T-helper 1 cell (primary cell): ENCODE data around the gene METTL15.
A peak's percentile ranks its signal among the peaks of the same experiment; 100 is the strongest.
"Not testable (repeated sequence)": the region's sequence is repeated elsewhere in the genome, so short reads cannot be mapped to it uniquely, and the experiment has no call there.

ENCODE experiments used
- DNase-seq, 5 donors: peaks; one replicate each; pipeline ENCODE4 v3.0.0-alpha.2; 2012 to 2020
- total RNA-seq, 4 donors: gene quantifications; one replicate each; lab custom pipeline; 2026; lab: John Stamatoyannopoulos, UW

Gene METTL15, protein sequence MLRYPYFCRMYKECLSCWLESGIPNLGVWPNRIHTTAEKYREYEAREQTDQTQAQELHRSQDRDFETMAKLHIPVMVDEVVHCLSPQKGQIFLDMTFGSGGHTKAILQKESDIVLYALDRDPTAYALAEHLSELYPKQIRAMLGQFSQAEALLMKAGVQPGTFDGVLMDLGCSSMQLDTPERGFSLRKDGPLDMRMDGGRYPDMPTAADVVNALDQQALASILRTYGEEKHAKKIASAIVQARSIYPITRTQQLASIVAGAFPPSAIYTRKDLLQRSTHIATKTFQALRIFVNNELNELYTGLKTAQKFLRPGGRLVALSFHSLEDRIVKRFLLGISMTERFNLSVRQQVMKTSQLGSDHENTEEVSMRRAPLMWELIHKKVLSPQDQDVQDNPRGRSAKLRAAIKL
- 8.3 to 16.2 (median 13.5) reads per million in 4 donors for total RNA-seq

DNA sequence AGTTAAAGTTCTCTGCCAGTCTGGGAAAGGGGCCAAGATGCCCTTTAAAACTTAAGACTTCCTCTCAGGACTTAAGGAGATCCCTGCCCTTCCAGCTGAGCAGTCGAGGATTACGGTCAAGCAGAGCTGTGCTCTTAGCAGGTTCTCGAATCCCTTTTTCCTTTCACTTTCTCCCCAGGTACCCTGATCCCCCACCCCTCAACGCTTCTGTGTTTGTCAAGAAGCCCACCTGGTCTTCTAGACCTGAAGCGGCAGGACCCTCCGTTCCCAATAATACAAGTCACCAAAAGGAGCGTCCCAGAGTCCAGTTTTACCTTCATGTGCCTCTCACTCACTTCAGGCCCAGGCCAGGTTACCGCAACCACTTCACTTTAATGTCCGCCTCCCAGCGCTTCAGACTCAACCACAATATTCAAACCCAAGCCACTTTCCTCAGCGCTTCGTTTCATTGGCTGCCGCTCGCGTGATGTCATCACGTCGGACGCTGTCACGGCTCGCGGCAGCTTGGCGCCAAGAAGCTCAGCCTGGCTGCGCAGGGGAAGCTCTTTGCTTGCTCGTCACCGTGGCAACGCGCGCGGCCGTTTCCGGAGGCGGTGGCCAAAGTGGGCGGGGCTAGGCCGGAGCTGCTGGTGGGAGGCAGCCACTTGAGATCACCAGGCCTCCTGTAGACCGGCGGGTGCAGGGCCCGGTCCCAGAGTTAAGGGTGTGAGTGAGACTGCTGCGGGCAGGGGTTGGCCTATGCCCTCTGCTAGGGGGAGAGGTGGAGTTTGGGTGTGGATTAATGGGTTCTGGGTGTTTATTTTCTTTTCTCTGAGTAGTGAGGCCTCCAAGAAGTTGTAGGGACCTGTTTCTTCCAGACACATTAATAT is at the start of gene METTL15, which contains the start of gene KIF18A:
TSS of gene METTL15 (plus strand) at position 639 of the 869 bp plus-strand sequence. CDS start 4,947 bp downstream, outside the sequence.
TSS of gene KIF18A (minus strand) at position 407 of the 869 bp plus-strand sequence. CDS start 10,209 bp downstream, outside the sequence.
- DNase-seq: peak; percentile 95 to 98 (median 97)

DNA sequence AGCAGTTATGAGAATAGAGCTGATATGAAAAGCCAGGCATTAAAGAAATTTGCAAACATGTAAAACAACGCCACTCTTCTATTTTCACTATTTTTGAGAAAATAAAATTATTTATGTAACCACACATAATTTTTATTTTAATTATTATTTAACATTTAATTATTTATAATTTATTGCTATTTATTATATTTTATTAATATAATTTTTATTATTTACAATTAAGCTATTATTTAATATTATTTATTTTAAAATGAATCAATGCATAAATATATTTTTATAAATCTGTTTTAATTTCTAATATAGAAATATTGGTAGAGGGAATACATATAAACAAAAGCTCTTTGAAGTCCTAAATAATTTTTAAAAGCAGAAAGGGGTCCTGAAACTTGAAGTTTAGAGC is 36.9 kb upstream of the METTL15 start:
- DNase-seq: no peak

DNA sequence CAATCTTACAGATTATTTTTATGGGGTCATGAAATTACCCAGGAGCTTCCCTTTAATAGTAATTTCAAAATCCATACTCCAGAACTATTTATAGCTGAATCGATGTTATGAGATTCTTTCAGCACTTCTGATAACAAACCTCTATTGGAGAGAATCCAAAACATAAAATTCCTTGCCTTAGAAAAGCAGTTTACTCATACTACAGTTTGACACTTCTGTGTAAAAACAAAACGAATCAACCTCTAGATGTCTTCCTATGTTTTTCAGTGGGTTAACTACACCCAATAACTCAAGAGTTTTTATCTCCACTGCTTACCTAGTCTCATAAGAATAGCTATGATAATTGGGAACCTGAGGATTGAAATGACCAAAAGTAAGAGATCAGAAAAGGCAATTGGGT is 35.9 kb upstream of the METTL15 start:
- no peak for DNase-seq

DNA sequence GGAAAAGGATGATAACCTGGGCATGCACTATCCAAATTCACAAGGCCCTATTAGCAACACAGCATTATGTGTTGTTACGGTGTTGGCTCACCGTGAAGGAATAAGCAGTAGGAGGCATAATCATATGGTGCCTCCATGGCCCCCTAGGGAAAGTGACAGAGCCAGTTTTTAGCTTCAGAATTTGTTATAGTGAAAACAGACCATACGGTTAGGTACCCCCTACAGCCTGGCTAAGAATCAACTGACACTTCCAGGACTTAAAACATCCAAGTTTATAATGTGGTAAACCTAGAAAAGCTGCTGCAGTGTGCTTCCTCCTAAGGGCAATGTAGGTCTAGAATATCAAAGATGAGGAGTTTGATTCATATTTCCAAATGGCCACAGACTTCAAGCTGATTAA is 30.7 kb upstream of the METTL15 start:
- DNase-seq: no peak

DNA sequence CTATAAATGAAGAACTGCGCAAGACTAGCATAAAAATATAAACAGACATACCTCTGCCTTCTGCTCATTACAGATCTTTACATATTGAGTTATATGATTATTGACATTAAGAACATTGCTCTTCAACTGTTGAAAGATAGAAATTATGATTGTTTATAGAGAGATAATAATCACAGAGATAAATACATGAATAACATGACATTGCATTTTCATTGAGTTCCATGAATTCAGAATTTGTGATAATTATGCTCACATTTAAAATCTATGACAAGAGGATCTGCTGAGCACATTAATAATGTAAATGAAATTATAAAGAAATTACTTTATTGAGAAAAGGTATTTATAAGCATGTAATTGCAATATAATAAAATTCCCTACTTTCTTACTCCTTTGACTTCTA is 25.1 kb upstream of the METTL15 start:
- no peak for DNase-seq

DNA sequence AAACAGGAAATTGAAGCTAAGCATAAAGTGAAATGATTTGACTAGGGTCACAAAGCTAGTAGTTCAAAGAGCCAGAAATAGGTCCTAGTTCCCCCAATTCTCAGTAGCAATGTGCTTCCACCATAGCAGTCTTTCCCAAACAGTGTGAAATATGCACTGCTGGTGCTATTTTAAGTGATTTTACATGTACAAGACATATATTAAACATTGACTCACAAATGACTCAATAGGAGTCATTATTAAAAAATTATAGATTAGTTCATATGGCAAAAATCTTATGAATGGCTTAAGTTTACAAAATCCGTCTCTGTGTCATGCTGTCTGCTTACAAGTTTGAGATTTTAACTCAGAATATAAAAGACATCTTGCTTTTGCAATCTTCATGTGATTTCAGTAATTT is 21.6 kb upstream of the METTL15 start:
- no peak for DNase-seq

DNA sequence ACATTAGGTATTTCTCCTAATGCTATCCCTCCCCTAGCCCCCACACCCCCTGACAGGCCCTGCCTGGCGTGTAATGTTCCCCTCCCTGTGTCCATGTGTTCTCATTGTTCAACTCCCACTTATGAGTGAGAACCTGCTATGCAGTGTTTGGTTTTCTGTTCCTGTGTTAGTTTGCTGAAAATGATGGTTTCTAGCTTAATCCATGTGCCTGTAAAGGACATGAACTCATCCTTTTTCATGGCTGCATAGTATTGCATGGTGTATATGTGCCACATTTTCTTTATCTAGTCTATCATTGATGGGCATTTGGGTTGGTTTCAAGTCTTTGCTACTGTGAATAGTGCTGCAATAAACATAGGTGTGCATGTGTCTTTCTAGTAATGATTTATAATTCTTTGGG is 21.0 kb upstream of the METTL15 start:
- DNase-seq: not testable (repeated sequence)

DNA sequence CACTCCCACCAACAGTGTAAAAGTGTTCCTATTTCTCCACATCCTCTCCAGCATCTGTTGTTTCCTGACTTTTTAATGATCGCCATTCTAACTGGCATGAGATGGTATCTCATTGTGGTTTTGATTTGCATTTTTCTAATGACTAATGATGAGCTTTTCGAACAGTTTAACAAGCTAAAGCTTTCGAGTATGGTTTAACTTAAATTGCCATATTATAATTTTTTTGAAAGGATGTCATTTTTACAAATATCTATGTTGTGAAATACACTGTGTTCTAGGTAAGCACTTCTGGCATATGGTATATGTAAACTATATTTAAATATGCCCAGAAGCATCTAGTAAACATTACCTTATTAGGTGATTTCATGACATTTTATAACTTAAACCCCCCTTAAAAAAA is 20.5 kb upstream of the METTL15 start:
- DNase-seq: not testable (repeated sequence)

DNA sequence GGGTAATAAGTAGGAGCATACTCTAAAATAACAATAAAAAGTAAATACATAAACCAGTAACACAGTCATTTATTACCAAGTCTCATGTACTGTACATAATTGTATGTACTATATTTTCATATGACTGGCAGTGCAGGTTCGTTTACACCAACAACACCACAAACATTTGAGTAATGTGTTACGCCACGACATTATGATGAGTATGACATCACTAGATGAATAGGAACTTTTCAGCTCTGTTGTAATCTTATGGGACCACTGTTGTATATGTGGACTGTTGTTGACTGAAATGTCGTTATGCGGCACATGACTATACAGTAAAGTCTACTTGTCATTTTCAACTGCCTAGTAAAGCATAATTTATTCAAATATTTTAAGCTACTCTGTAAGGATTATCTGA is 18.8 kb upstream of the METTL15 start:
- no peak for DNase-seq

DNA sequence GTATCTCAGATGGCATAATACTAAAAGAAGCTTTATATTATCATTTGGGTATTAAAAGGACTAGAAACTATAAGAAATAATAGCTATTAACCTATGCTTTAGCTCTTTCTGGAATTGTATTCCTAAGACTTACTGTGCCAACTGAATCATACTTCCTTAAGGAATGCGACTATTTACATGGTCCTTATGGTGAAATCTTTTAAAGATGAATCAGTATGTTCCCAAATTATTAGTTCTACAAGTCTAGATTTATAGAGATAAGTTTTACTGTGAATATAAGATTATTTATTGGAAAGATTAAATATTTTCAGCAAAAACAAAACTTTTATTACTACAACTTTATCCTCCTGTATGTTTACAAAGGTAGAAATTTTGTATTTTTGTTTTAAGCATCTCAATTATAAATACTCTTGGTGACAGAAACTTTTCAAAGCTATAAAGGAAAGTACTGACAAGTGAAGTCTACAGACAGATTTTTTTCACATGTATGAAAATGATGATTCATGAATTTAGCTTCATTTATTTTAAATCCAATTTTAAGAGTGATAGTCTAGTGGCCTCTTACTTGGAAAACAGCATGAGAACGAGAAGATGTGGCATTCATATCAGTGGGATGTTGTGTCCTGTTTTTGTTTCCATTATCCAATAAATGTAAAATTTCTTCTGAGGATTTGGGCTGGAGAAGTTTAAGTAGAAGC is 18.0 kb upstream of the METTL15 start:
- DNase-seq: no peak

DNA sequence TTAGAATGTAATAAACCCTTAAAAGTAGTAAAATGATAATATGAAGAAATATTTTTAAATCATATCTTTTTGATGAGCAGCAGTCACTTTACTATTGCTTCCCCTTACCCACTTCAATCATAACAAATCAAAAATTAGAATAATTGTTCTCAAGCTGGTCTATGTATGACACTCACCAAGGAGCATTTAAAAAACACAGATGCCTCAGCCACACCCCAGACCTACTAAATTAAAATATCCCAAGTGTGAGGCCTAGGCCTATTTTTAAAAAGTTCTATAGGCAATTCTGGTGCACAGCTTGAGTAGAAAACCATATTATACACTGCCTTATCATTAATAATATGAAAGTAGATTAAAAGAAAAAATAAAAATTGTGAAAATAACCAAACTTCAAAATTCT is 15.4 kb upstream of the METTL15 start:
- DNase-seq: no peak

DNA sequence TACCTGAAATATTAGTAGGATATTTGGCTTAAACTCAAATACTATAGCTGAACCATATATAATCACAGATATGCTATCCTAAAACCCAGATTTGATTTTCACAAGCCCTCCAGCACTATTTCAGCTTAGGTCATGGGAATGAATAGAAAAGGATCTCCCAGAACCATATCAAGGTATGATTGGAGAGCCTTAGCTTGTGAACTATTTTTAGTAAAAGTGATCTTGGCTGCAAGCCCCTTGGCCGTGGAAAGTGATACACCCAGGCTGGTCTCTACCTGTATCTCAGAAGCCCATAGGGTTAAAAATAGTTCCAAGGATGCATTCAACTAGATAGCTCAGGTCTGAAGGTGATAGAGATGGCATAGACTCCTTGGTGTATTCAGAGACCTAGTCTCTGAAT is 9.9 kb upstream of the METTL15 start:
- DNase-seq: no peak

DNA sequence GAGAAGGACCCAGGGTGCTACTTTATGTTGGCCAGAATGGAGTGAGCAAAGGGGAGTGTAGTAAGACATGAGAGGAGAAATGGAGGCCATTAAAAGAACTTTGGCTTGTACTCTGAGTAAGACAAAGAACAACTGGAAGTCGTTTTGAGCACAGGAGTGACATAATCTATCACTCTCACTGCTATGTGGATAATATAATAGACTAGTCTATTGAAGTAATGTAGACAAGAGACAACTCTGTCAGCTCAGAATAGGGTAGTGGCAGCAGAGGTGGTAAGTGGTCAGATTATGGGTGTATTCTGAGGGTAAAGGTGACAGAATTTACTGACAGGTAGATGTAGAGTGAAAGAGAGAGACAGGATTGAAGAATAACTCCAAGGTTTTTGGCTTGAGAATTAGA is 8.5 kb upstream of the METTL15 start:
- DNase-seq: no peak

DNA sequence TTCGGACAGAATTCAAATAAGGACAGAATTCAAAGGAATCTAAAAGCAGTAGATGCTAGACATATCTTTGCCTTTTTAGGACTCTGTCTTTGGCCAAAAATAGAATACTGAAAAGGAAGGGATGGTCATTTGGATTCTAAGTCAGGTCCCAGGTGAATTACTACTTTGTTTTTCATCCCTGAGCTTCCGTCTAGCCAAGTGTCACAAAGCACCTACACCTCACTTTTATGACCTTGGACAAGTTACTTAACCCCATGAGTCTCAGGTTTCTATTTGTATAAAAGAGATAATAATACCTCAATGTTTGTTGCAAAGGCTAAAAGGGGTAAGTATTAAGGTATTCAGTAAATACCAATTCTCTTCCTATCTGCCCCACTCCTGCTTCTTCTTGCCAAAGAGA is 7.5 kb upstream of the METTL15 start:
- no peak for DNase-seq

DNA sequence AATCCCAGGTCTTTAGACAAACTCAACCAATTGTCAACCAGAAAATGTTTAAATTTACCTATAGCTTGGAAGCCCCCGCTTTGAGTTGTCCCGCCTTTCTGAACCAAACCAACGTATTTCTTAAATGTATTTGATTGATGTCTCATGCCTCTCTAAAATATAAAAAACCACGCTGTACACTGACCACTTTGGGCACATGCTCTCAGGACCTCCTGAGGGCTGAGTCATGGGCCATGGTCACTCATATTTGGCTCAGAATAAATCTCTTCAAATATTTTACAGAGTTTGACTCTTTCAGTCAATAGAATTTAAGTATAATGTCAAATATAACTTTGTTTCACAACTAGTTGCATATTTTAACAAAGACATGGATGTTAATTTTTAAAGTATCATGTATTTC is 5.9 kb upstream of the METTL15 start:
- not testable (repeated sequence) for DNase-seq

DNA sequence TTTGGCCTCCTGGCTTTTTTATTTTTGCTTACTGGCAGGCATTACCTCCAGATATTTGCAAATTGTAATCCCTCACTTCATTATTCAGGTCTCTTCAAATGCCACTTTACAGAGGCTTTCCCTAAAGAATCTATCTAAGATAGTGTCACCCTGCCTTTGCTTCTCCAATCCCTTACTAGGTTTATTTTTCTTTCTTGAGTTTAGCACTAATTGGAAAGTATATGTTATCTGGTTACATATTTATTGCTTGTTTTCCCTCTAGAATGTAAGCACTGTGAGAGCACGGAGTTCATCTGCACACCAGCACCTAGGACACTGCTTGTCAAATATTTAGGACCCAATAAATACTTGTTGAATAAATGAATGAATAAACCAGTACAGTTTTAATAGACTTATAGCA is 3.8 kb upstream of the METTL15 start:
- no peak for DNase-seq

DNA sequence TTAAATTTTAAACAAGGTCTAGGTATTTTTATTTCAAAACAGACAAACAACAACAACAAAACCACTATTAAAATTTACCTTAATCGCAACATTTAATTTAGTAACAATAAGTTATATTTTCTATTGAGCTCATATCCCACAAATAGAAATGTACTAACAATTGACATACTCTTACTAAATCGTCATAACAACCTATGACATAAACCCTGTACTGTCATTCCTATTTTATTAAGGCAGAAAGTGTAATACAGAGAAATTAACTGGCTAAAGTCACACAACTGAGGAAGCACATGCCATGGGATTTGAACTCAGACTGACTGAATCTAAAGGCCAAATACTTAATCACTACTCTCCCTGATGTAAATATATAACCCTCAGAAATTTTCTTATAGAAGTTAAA is 3.2 kb upstream of the METTL15 start:
- DNase-seq: no peak

DNA sequence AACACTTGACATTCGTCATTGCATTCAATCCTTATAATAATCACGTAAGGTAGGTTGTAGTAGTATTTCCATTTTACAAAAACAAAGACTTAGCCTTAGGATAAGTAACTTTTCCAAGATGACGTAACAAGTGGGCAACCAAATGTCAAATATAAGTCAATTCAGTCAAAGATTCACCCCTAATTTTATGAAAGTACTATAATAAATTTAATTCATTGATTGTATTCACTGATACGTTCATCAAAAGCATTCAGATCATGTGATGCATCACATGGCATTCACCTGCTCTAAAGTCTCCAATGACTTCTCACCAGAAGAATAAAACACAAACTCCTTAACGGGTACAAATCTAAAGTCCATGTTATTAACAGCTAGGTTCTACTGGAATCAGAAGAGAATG is 2.3 kb upstream of the METTL15 start:
- DNase-seq: no peak

DNA sequence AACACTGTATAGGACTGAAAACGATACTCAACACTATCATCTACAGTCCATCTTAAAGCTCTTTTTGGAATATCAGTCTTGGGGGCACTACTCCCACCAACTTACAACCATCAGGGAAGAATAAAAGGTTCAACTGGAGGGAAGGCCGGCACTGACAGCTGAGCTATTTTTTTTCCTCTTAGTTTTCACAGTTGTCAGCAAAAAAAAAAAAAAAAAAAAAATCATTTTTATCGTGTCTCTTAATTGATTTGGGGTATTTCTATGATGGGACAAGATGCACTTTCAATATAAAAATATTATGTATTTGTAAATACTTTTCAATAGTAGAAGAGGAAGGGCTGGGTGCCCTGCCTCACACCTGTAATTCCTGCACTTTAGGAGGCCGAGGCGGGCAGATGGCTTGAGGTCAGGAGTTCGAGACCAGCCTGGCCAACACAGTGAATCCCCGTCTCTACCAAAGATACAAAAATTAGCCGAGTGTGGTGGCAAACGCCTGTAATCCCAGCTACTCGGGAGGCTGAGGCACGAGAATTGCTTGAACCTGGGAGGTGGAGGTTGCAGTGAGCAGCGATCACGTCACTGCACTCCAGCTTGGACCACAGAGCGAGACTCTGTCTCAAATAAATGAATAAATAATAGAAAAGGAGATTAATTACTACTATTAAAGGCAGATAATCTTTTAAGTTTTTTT is 1.7 kb upstream of the METTL15 start:
- no peak for DNase-seq

DNA sequence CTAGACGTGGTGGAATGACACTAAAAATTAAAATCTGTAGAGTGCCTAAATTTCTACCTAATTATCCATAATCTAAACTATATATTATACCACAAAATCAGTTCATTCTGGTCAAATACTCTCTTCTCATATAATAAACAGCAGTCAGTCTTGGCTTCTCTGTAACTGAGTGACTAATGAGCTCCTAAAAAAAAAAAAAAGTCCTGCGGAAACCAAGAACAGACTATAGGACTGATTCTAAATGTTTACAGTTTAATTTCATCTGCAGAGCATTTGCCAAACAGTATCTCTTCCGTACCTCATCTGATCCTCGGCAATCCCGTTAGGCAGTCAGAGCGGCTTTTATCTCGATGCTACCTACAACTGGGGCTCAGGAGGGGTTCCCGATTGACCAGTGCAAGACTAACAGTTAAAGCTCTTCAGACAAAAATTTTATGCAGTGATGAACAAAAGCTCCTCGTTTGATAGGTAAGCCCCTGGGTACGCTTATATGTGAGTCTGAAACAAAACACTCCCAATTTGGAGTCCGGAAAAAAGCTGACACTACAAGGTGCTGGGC is 918 bp upstream of the METTL15 start:
- DNase-seq: peak in 1 of 5 donors; percentile 33

DNA sequence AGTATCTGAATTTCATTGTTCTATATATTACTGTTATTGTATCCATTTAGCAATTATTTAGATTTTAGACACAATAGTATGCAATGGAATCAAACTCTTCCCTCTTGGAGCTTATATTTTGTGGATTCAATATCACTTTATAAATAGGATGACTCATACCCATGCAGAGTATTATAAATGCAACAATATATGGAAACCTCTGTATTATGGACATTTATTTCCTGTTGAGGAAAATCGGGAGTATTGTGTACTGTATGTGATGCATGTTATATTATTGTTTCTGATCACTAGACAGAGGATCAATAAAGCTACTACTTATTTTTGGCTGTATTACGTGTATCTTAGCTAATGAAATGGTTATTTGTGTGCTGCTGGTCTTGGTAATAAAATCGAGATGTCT is 770 bp downstream of the METTL15 start:
- DNase-seq: no peak
